Brain microvascular endothelial cell (primary cell): ENCODE results near the gene MRGPRE.
"Not testable (repeated sequence)": the region's sequence is repeated elsewhere in the genome, so short reads cannot be mapped to it uniquely, and the experiment has no call there.

Experiments
- DNase-seq: peaks from one replicate; pipeline ENCODE4 v3.0.0-alpha.2; 2020
- H3K27ac ChIP-seq: fragments of 250-450 bp; sonication (Bioruptor Pico); 2 replicates; pipeline ENCODE4 v1.5.1; 2020; ENCODE audit warnings: mild to moderate bottlenecking, moderate library complexity
- H3K27me3 ChIP-seq: fragments of 250-450 bp; sonication (Bioruptor Pico); replicated peaks from 2 replicates; pipeline ENCODE4 v1.5.1; 2020; ENCODE audit warnings: mild to moderate bottlenecking
- H3K36me3 ChIP-seq: fragments of 250-450 bp; sonication (Bioruptor Pico); replicated peaks from 2 replicates; pipeline ENCODE4 v1.5.1; 2020; ENCODE audit warnings: mild to moderate bottlenecking
- H3K4me3 ChIP-seq: 2 replicates; pipeline ENCODE4 v1.5.1; 2011; ENCODE audit warnings: low read depth, mild to moderate bottlenecking, control low read depth, low read length, moderate library complexity
- CTCF ChIP-seq: IDR thresholded peaks from 2 replicates; pipeline ENCODE4 v1.5.1; 2011; ENCODE audit warnings: low read depth, mild to moderate bottlenecking, moderate library complexity, low read length, control low read depth, inconsistent platforms; ENCODE audit errors: missing control alignments
- in situ Hi-C: cut with HindIII; loops from 2 replicates; pipeline ENCODE4 v1.10.0; 2017; ENCODE audit warnings: low sequenced_read_pairs, low pct_ligation_motif_present

The MRGPRE gene, protein sequence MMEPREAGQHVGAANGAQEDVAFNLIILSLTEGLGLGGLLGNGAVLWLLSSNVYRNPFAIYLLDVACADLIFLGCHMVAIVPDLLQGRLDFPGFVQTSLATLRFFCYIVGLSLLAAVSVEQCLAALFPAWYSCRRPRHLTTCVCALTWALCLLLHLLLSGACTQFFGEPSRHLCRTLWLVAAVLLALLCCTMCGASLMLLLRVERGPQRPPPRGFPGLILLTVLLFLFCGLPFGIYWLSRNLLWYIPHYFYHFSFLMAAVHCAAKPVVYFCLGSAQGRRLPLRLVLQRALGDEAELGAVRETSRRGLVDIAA

GRCh38 chr11:3231851-3232744, at the start of gene MRGPRE:
Gene MRGPRE, minus strand, starts transcription at chr11:3232417. Its CDS starts 3,618 bp downstream, at chr11:3228799.
- in situ Hi-C loops, result no loop called here
- Histone ChIP-seq H3K4me3 (no peak within 1 kb of the TSS), H3K36me3 (no peaks in the 10 kb centered on the region), H3K27ac (no peak within 1 kb of the TSS), H3K27me3 (peaks cover 22% of the 10 kb centered on the region)
- DNase-seq, result no peak
- no peak for TF ChIP-seq CTCF

DNA sequence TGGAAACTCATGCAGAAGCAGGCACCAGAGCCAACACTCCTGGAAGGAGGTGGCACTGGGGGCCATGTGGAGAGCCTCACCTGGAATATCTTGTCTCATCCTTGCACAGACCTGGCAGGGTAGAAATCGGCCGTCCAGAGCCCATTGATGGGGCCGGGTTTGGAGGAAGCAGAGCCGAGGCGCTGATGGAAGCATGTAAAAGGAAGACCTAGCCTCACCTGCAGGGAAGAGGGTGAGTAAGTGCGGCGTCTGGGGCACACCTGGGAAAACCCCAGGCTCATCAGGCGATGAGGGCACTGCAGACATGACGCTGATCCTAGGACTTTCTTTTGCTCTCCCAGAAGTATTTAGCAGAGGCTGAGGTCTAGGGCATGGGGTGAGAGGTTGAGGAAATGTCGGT, 48.9 kb upstream of the MRGPRE start:
- in situ Hi-C loops, H3K27me3 ChIP-seq, H3K4me3 ChIP-seq, H3K27ac ChIP-seq, H3K36me3 ChIP-seq, DNase-seq: not testable (repeated sequence)

- H3K4me3 ChIP-seq, H3K27ac ChIP-seq, in situ Hi-C loops, DNase-seq, H3K36me3 ChIP-seq, H3K27me3 ChIP-seq: not testable (repeated sequence)
Observed at GRCh38 chr11:3280662-3281061, 48.4 kb upstream of the MRGPRE start.

- H3K27ac ChIP-seq, H3K4me3 ChIP-seq, in situ Hi-C loops, DNase-seq, H3K27me3 ChIP-seq, H3K36me3 ChIP-seq: not testable (repeated sequence)
Observed at GRCh38 chr11:3278922-3279321, 46.7 kb upstream of the MRGPRE start.

GRCh38 chr11:3273629-3274028, 41.4 kb upstream of the MRGPRE start:
- H3K4me3 ChIP-seq, in situ Hi-C loops: not testable (repeated sequence)

GRCh38 chr11:3262548-3262947, 30.3 kb upstream of the MRGPRE start:
- not testable (repeated sequence) for H3K27ac ChIP-seq, DNase-seq

More at GRCh38 chr11:3273629-3274028, 41.4 kb upstream of the MRGPRE start:
- not testable (repeated sequence) for DNase-seq, H3K27me3 ChIP-seq, H3K36me3 ChIP-seq, H3K27ac ChIP-seq

DNA sequence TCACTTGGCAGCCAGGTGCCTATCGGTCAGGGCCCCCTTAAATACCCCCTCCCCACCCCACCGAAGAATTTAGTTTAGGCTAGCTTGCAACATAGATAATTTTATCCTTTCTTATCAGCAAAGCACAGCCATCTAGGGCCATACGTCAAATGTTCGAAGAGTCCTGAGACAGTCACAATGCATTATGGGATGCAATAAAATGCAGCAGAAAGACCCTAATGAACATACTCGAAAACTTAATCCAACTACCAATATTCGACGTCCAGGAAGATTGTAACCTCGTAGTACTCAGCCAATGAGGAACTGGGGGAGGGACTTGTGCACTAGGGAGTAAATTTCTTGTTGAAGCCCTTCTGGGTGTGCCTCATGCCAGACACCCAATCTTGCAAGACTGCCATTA, 29.6 kb upstream of the MRGPRE start:
- DNase-seq, H3K27me3 ChIP-seq, H3K36me3 ChIP-seq, H3K4me3 ChIP-seq, H3K27ac ChIP-seq, in situ Hi-C loops: not testable (repeated sequence)

More at GRCh38 chr11:3262548-3262947, 30.3 kb upstream of the MRGPRE start:
- in situ Hi-C loops, H3K4me3 ChIP-seq, H3K36me3 ChIP-seq, H3K27me3 ChIP-seq: not testable (repeated sequence)

- H3K36me3 ChIP-seq, in situ Hi-C loops, H3K27me3 ChIP-seq, H3K4me3 ChIP-seq, H3K27ac ChIP-seq, DNase-seq: not testable (repeated sequence)
Observed at GRCh38 chr11:3257509-3257908, 25.3 kb upstream of the MRGPRE start.

GRCh38 chr11:3255241-3255640, 23.0 kb upstream of the MRGPRE start:
- H3K27me3 ChIP-seq, H3K4me3 ChIP-seq, H3K36me3 ChIP-seq, H3K27ac ChIP-seq, in situ Hi-C loops, DNase-seq: not testable (repeated sequence)

DNA sequence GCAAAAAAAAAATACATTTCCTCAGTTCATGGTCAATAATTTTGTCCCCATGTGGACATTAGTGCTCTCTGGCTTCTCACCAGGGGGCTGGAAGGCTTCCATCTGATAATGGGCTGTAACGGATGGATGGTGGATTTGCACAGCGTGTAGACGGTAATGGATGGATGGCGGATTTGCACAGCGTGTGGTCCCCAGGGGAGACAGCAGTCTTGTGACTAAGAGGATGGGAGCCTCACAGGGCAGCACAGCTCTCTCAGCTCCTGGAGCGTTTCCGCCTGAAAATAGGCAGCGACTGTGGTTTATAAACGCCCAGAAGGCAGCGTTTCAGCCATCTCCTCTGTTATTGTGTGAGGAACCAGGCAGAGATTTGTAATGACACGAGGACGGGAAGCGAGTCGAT, 22.6 kb upstream of the MRGPRE start:
- in situ Hi-C loops, H3K4me3 ChIP-seq, DNase-seq, H3K27me3 ChIP-seq, H3K36me3 ChIP-seq, H3K27ac ChIP-seq: not testable (repeated sequence)
